Measurements from ENCODE around the gene MYO9A.
"Not testable (repeated sequence)": the region's sequence is repeated elsewhere in the genome, so short reads cannot be mapped to it uniquely, and the experiment has no call there.

MYO9A gene

GRCh38 chr15:71889947-71890346, 228.0 kb downstream of the MYO9A start:
- DNase-seq (ENCODE audit: low read depth), result no peak
- H3K4me3 ChIP-seq (replicated peaks; ENCODE audit: low read depth, low read length), result no peak overlapping the region
- no peak for TF ChIP-seq CTCF (IDR thresholded peaks at IDR 0.05; ENCODE audit: low read length, missing control alignments)

DNA sequence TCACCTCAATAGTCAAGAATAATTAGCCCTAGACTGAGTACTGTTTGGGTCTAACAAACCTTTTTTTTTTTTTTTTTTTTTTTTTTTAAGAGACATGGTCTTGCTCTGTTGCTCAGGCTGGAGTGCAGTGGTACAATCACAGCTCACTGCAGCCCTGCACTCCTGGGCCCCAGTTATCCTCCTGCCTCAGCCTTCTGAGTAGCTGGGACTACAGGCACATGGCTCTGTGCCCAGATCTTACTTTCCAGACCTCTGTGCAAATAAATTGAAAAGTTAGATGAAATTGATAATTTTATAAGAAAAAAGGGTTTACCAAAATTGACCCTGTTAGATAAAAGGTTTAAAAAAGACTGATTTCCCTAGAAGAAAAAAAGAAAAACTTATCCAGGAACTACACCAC, 228.6 kb downstream of the MYO9A start:
- DNase-seq (ENCODE audit: low read depth), result no peak
- no peak for TF ChIP-seq CTCF (IDR thresholded peaks at IDR 0.05; ENCODE audit: low read length, missing control alignments)

DNA sequence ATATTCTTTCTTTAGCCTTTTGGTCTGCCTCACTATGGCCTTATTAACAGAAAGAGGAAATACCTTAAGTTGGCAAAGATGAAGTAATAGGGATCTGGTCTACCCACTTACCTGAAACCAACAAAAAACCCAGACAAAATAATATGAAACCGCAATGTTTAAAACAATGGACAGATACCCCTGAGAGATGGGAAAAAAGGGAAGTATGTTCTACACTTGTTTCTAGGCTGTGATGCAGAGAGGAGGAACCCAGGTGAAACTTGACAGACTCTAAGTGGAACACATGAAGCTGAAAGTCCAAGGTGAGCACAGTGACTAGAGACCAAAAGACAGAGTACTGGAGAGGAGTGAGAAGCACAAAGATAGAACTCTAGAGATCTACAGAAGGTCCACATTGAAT, 229.2 kb downstream of the MYO9A start:
- DNase-seq (ENCODE audit: low read depth), result no peak
- H3K4me3 ChIP-seq (replicated peaks; ENCODE audit: low read depth, low read length), result no peak overlapping the region
- no peak for TF ChIP-seq CTCF (IDR thresholded peaks at IDR 0.05; ENCODE audit: low read length, missing control alignments)

More for the DNA sequence above, 228.6 kb downstream of the MYO9A start:
- no peak overlapping the region for H3K4me3 ChIP-seq (replicated peaks; ENCODE audit: low read depth, low read length)

- no peak for TF ChIP-seq CTCF (IDR thresholded peaks at IDR 0.05; ENCODE audit: low read length, missing control alignments)
- no peak for DNase-seq (ENCODE audit: low read depth)
- no peak overlapping the region for H3K4me3 ChIP-seq (replicated peaks; ENCODE audit: low read depth, low read length)
Measured at GRCh38 chr15:71885390-71885789, 232.6 kb downstream of the MYO9A start.

DNA sequence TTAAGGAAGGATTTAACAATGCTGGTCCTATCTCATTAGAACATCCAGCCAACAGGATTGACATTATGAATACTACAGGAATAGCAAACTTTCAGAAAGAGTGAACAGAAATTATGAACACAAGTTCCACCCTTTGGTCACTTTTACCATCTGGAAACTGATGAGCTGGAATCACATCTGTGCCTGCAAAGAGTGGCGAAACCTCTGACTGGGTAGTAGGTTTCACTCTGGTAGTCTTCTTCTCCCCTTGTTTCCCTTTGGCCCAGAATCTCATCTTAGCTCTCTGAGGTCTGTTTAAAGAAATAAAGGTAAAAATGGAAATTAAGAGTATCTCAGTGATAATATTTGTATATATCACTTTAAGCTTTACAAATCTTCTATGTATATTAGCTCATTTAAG, 234.5 kb downstream of the MYO9A start:
- H3K4me3 ChIP-seq (replicated peaks; ENCODE audit: low read depth, low read length), result no peak overlapping the region
- TF ChIP-seq CTCF (IDR thresholded peaks at IDR 0.05; ENCODE audit: low read length, missing control alignments), result no peak
- DNase-seq (ENCODE audit: low read depth), result no peak

DNA sequence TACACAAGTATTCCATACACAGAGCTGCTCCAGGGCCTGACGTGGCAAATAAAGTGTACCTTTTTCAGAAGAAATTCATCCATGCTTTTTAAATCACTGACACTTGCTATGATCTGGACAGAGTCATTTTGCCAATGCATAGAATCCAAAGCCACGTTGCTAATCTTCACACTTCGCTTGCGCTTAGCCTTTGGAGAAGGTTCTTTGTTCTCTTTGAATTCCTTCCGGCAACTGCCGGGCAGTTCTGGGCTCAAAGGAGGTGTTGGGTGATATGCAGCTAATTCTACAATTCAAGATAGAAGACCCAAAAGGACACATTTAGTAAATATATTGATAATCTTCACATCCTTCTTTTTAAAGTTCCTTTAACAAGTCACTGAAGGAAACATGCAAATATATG, 237.7 kb downstream of the MYO9A start:
- no peak overlapping the region for H3K4me3 ChIP-seq (replicated peaks; ENCODE audit: low read depth, low read length)
- no peak for DNase-seq (ENCODE audit: low read depth)
- TF ChIP-seq CTCF (IDR thresholded peaks at IDR 0.05; ENCODE audit: low read length, missing control alignments), result no peak

GRCh38 chr15:71874245-71874644, 243.7 kb downstream of the MYO9A start:
- H3K4me3 ChIP-seq (replicated peaks; ENCODE audit: low read depth, low read length), result no peak overlapping the region
- no peak for DNase-seq (ENCODE audit: low read depth)
- no peak for TF ChIP-seq CTCF (IDR thresholded peaks at IDR 0.05; ENCODE audit: low read length, missing control alignments)

DNA sequence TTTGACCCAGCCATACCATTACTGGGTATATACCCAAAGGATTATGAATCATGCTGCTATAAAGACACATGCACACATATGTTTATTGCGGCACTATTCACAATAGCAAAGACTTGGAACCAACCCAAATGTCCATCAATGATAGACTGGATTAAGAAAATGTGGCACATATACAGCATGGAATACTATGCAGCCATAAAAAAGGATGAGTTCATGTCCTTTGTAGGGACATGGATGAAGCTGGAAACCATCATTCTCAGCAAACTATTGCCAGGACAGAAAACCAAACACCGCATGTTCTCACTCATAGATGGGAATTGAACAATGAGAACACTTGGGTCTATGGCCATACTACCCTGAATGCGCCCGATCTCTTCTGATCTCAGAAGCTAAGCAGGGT, 259.7 kb downstream of the MYO9A start:
- DNase-seq (ENCODE audit: low read depth); H3K4me3 ChIP-seq (replicated peaks; ENCODE audit: low read depth, low read length): not testable (repeated sequence)

All from fibroblast of pulmonary artery (primary cell).